Left lung (tissue), 10 donors: ENCODE results near the gene CAPN11. TPM values are rescaled to one million over a fixed set of nuclear protein-coding genes. Genes with fewer than 3 reads are reported as not detected.
A peak's percentile ranks its signal among the peaks of the same experiment; 100 is the strongest.

Experiments
- ATAC-seq: fragments of 200-7000 bp; cut with Tn5 transposase; one replicate; pipeline ENCODE4 v1.9.1; 2020; ENCODE audit warnings: moderate library complexity
- DNase-seq, 4 donors: peaks; one replicate each; pipeline ENCODE4 v3.0.0-alpha.2; 2013 to 2020
- H3K27ac ChIP-seq, 2 donors: fragments of 200-600 bp; sonication (generic) in 1 of 2; one replicate each; pipeline versions ENCODE4 v1.5.0 to v1.8.0; 2020 to 2021
- H3K27me3 ChIP-seq, 2 donors: fragments of 200-600 bp; sonication (generic) in 1 of 2; one replicate each; pipeline versions ENCODE4 v1.5.0 to v1.8.0; 2020 to 2021
- H3K36me3 ChIP-seq, 2 donors: fragments of 200-600 bp; sonication (generic) in 1 of 2; one replicate each; pipeline versions ENCODE4 v1.5.0 to v1.8.0; 2020 to 2021
- H3K4me1 ChIP-seq, 2 donors: fragments of 200-600 bp; one replicate each; pipeline ENCODE4 v1.8.0; 2021
- H3K4me3 ChIP-seq, 2 donors: fragments of 200-600 bp; sonication (generic) in 1 of 2; one replicate each; pipeline versions ENCODE4 v1.5.0 to v1.8.0; 2020 to 2021; ENCODE audit warnings: mild to moderate bottlenecking in 1 of 2
- H3K9me3 ChIP-seq, 2 donors: fragments of 200-600 bp; sonication (generic) in 1 of 2; one replicate each; pipeline versions ENCODE4 v1.5.0 to v1.8.0; 2020 to 2021
- CTCF ChIP-seq, 2 donors: fragments of 200-600 bp; sonication (generic) in 1 of 2; IDR thresholded peaks; one replicate each; pipeline versions ENCODE4 v1.5.0 to v1.8.0; 2021; ENCODE audit warnings: antibody characterized with exemption in 2 of 2
- intact Hi-C, 2 donors: fragments of 100-400 bp; cut with DNase I; formaldehyde crosslinking; loops; one replicate each; pipeline versions ENCODE4 v1.11.2 to v1.14.2; 2022
- polyA plus RNA-seq, 6 donors: library from polyadenylated mRNA; unstranded; fragments of 120-200 nt; gene quantifications; one replicate each; pipeline ENCODE4 v1.2.1, GENCODE V29; 2013; ENCODE audit not compliant: insufficient read length in 6 of 6
- total RNA-seq, 2 donors: library from RNA; stranded (reverse); fragmentation: NEBNext Ultra II Directional; extraction: Animal tissue kit (Norgen Biotek cat#: 25700); gene quantifications; one replicate each; pipeline ENCODE4 v1.2.1, GENCODE V29; 2021
- donor health status: DM: no; HTN: yes; CAD: no.
- donor health status: DM: no; HTN: no; CAD: no.

The CAPN11 gene
- total and polyA plus RNA-seq, 8 donors: 0.10 to 0.29 (median 0.23) TPM; not detected in 1

- ATAC-seq (no peak), DNase-seq (no peak)
- H3K4me3 ChIP-seq: no peak overlapping the region
- no peak for TF ChIP-seq CTCF (IDR thresholded peaks at IDR 0.05)
- H3K27me3 ChIP-seq: no peaks in the 10 kb centered on the region
- H3K9me3 ChIP-seq: no peaks in the 10 kb centered on the region
- peaks cover 0 to 5% of the 10 kb centered on the region in 2 donors for H3K4me1 ChIP-seq
- peaks cover 0 to 78% of the 10 kb centered on the region in 2 donors for H3K36me3 ChIP-seq
- H3K27ac ChIP-seq: no peak overlapping the region
- intact Hi-C loops: loop anchor here (5.0 kb wide), 1 partner anchor 52 kb away; no protein-coding TSS in a partner anchor
Measured at GRCh38 chr6:44149369-44150012, 9.1 kb upstream of the CAPN11 start.

- intact Hi-C loops: loop anchor here (5.0 kb wide), 1 partner anchor 53 kb away; no protein-coding TSS in a partner anchor
- H3K27ac ChIP-seq: no peak overlapping the region
- DNase-seq: no peak
- no peak for TF ChIP-seq CTCF (IDR thresholded peaks at IDR 0.05)
- no peaks in the 10 kb centered on the region for H3K9me3 ChIP-seq
- peaks cover 0 to 73% of the 10 kb centered on the region in 2 donors for H3K36me3 ChIP-seq
- no peaks in the 10 kb centered on the region for H3K27me3 ChIP-seq
- peaks cover 0 to 5% of the 10 kb centered on the region in 2 donors for H3K4me1 ChIP-seq
- H3K4me3 ChIP-seq: no peak overlapping the region
- ATAC-seq: no peak
Measured at GRCh38 chr6:44150317-44150917, 8.2 kb upstream of the CAPN11 start.

GRCh38 chr6:44151348-44152108, 7.1 kb upstream of the CAPN11 start:
- TF ChIP-seq CTCF (IDR thresholded peaks at IDR 0.05): peak; percentile 99
- peak; percentile 50 to 95 (median 74) for DNase-seq
- intact Hi-C loops: loop anchor here (5.0 kb wide), 1 partner anchor 54 kb away; no protein-coding TSS in a partner anchor
- Histone ChIP-seq H3K27me3 (no peaks in the 10 kb centered on the region), H3K36me3 (peaks cover 0 to 62% of the 10 kb centered on the region in 2 donors), H3K4me1 (peaks cover 0 to 5% of the 10 kb centered on the region in 2 donors), H3K4me3 (no peak overlapping the region), H3K27ac (no peak overlapping the region), H3K9me3 (no peaks in the 10 kb centered on the region)
- peak; percentile 88 for ATAC-seq

GRCh38 chr6:44152109-44152461, 6.5 kb upstream of the CAPN11 start:
- no peak overlapping the region for H3K4me3 ChIP-seq
- H3K27ac ChIP-seq: no peak overlapping the region
- DNase-seq: no peak
- peaks cover 0 to 57% of the 10 kb centered on the region in 2 donors for H3K36me3 ChIP-seq
- no peaks in the 10 kb centered on the region for H3K27me3 ChIP-seq
- intact Hi-C loops: loop anchor here (5.0 kb wide), 1 partner anchor 55 kb away; no protein-coding TSS in a partner anchor
- peak in 1 of 2 donors; percentile 52 for TF ChIP-seq CTCF (IDR thresholded peaks at IDR 0.05)
- peaks cover 0 to 5% of the 10 kb centered on the region in 2 donors for H3K4me1 ChIP-seq
- H3K9me3 ChIP-seq: no peaks in the 10 kb centered on the region
- no peak for ATAC-seq

GRCh38 chr6:44152533-44152932, 6.1 kb upstream of the CAPN11 start:
- no peak for TF ChIP-seq CTCF (IDR thresholded peaks at IDR 0.05)
- H3K27me3 ChIP-seq: no peaks in the 10 kb centered on the region
- H3K9me3 ChIP-seq: no peaks in the 10 kb centered on the region
- DNase-seq: no peak
- no peak overlapping the region for H3K4me3 ChIP-seq
- intact Hi-C loops: loop anchor here (5.0 kb wide), 1 partner anchor 55 kb away; no protein-coding TSS in a partner anchor
- H3K4me1 ChIP-seq: peaks cover 0 to 5% of the 10 kb centered on the region in 2 donors
- no peak overlapping the region for H3K27ac ChIP-seq
- peaks cover 0 to 52% of the 10 kb centered on the region in 2 donors for H3K36me3 ChIP-seq
- no peak for ATAC-seq
